ENCODE results near the gene CCNB1.
"Not testable (repeated sequence)": the region's sequence is repeated elsewhere in the genome, so short reads cannot be mapped to it uniquely, and the experiment has no call there.

The CCNB1 gene

DNA sequence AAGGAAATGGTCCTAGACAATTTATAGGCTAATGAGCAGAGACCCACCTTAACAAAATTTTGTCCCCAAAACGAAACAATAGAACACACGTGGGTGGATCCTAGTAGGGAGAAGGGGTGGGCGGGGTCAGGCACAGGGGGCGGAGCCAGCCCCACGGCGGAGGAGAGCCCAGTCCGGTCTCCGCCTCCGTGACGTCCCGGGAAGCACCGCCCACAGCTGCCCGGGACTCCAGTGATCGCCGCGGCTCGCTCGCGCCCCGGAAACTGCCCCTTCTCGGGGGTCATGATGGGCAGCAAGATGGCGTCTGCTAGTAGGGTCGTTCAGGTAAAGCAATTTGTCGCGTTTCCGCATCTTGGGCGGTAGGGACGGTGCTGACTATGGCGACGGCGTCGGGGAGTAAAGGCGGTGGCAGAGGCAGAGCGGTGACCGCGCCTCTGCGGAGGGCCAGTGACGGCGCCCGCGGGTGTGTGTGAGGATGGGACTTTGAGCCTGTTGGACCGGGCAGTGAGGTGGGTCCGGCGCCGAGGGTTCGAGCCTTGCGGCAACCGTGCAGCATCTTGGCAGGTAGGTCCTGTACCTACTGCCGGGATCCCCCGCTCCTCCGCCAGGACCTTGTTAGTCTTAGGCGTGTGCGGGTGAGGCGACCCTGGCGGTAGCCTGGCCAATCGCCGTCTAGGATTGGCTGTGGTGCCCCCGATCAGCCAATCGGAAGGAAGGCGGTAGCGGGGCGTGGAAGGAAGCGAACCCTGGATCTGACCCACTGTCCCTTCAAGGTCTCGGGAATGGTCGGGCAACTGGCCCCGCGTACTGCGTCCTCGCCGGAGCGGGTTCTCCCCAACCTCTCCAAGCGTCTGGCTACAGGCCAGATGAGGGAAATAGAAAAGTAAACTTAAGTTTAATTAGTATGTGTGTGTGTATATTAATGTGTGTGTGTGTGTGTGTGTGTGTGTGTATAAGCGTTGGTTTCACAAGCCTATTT, 50.9 kb downstream of the CCNB1 start:
- under 1% methylated on average over 71 of the region's 73 CpGs for WGBS
- Histone ChIP-seq H3K9me3 (ENCODE audit: insufficient read depth, low read depth, low read length) (peaks cover 5% of the 10 kb centered on the region; the same call in 1 of the 2 replicates), H3K27ac (ENCODE audit: low read depth, low read length) (peak overlapping the region; percentile 85), H3K27me3 (ENCODE audit: insufficient read depth, low read length) (no peaks in the 10 kb centered on the region), H3K36me3 (ENCODE audit: insufficient read depth, low read length) (peaks cover 19% of the 10 kb centered on the region; the same call in 1 of the 2 replicates), H3K9ac (ENCODE audit: low read depth, low read length) (peak overlapping the region; percentile 86), H3K4me3 (ENCODE audit: low read length) (peak overlapping the region; percentile 87), H3K4me1 (ENCODE audit: insufficient read depth, low read length) (peaks cover 8% of the 10 kb centered on the region)

- Histone ChIP-seq H3K9me3 (ENCODE audit: insufficient read depth, low read depth, low read length) (peaks cover 5% of the 10 kb centered on the region; the same call in 1 of the 2 replicates), H3K9ac (ENCODE audit: low read depth, low read length) (no peak overlapping the region), H3K27ac (ENCODE audit: low read depth, low read length) (no peak overlapping the region), H3K4me1 (ENCODE audit: insufficient read depth, low read length) (peaks cover 8% of the 10 kb centered on the region), H3K36me3 (ENCODE audit: insufficient read depth, low read length) (peaks cover 13% of the 10 kb centered on the region; the same call in 1 of the 2 replicates), H3K4me3 (ENCODE audit: low read length) (no peak overlapping the region), H3K27me3 (ENCODE audit: insufficient read depth, low read length) (no peaks in the 10 kb centered on the region)
Measured at GRCh38 chr5:69219939-69220338, 53.0 kb downstream of the CCNB1 start.

DNA sequence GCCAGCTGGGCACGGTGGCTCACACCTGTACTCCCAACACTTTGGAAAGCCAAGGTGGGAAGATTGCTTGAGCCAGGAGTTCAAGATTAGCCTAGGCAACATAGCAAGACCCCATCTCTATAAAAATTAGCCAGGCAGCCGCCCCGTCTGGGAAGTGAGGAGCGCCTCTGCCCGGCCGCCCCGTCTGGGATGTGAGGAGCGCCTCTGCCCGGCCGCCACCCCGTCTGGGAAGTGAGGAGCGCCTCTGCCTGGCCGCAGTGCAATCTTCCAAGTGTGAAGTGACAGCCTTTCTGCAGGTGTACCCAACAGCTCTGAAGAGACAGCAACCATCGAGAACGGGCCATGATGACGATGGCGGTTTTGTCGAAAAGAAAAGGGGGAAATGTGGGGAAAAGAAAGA, 53.4 kb downstream of the CCNB1 start:
- H3K27ac ChIP-seq (ENCODE audit: low read depth, low read length); H3K9me3 ChIP-seq (ENCODE audit: insufficient read depth, low read depth, low read length); H3K4me3 ChIP-seq (ENCODE audit: low read length); H3K27me3 ChIP-seq (ENCODE audit: insufficient read depth, low read length); H3K4me1 ChIP-seq (ENCODE audit: insufficient read depth, low read length); H3K9ac ChIP-seq (ENCODE audit: low read depth, low read length): not testable (repeated sequence)
- 96% methylated on average over 16 of the region's 18 CpGs for WGBS
- peaks cover 13% of the 10 kb centered on the region; the same call in 1 of the 2 replicates for H3K36me3 ChIP-seq (ENCODE audit: insufficient read depth, low read length)

DNA sequence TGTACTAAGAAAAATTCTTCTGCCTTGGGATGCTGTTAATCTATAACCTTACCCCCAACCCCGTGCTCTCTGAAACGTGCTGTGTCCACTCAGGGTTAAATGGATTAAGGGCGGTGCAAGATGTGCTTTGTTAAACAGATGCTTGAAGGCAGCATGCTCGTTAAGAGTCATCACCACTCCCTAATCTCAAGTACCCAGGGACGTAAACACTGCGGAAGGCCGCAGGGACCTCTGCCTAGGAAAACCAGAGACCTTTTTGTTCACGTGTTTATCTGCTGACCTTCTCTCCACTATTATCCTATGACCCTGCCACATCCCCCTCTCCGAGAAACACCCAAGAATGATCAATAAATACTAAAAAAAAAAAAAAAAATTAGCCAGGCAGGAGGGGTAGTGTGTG, 53.9 kb downstream of the CCNB1 start:
- H3K4me3 ChIP-seq (ENCODE audit: low read length); H3K9me3 ChIP-seq (ENCODE audit: insufficient read depth, low read depth, low read length); H3K9ac ChIP-seq (ENCODE audit: low read depth, low read length); H3K4me1 ChIP-seq (ENCODE audit: insufficient read depth, low read length); H3K27ac ChIP-seq (ENCODE audit: low read depth, low read length); H3K27me3 ChIP-seq (ENCODE audit: insufficient read depth, low read length): not testable (repeated sequence)
- WGBS: 87% methylated on average over 5 of the region's 9 CpGs
- H3K36me3 ChIP-seq (ENCODE audit: insufficient read depth, low read length): peaks cover 13% of the 10 kb centered on the region; the same call in 1 of the 2 replicates

DNA sequence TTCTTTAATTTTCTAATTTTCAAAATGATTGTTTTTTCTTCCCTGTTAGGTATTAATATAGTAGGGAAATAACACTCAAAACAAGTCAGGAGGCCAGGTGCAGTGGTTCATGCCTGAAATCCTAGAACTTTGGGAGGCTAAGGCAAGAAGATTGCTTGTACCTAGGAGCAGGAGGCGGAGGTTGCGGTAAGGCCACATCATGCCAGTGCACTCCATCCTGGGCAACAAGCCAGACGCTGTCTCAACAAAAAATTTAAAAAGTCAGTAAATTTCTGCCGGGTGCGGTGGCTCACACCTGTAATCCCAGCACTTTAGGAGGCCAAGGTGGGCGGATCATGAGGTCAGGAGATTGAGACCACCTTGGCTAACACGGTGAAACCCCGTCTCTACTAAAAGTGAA, 57.6 kb downstream of the CCNB1 start:
- Histone ChIP-seq H3K4me1 (ENCODE audit: insufficient read depth, low read length) (no peaks in the 10 kb centered on the region), H3K36me3 (ENCODE audit: insufficient read depth, low read length) (peaks cover 42% of the 10 kb centered on the region), H3K9ac (ENCODE audit: low read depth, low read length) (no peak overlapping the region), H3K27ac (ENCODE audit: low read depth, low read length) (no peak overlapping the region), H3K27me3 (ENCODE audit: insufficient read depth, low read length) (no peaks in the 10 kb centered on the region), H3K9me3 (ENCODE audit: insufficient read depth, low read depth, low read length) (peaks cover 5% of the 10 kb centered on the region; the same call in 1 of the 2 replicates), H3K4me3 (ENCODE audit: low read length) (no peak overlapping the region)
- 95% methylated on average over 8 of the region's 8 CpGs for WGBS

- Histone ChIP-seq H3K4me1 (ENCODE audit: insufficient read depth, low read length) (no peaks in the 10 kb centered on the region), H3K27me3 (ENCODE audit: insufficient read depth, low read length) (no peaks in the 10 kb centered on the region), H3K4me3 (ENCODE audit: low read length) (no peak overlapping the region), H3K27ac (ENCODE audit: low read depth, low read length) (no peak overlapping the region), H3K36me3 (ENCODE audit: insufficient read depth, low read length) (peaks cover 44% of the 10 kb centered on the region), H3K9me3 (ENCODE audit: insufficient read depth, low read depth, low read length) (no peaks in the 10 kb centered on the region), H3K9ac (ENCODE audit: low read depth, low read length) (no peak overlapping the region)
- 98% methylated on average over 4 of the region's 4 CpGs for WGBS
Measured at GRCh38 chr5:69225860-69226259, 58.9 kb downstream of the CCNB1 start.

All from HUES64 (cell line).